WTC11 (cell line): Measurements from ENCODE around the gene MTF1.

Source experiments
- CTCF ChIP-seq: fragments of 200-600 bp; IDR thresholded peaks from 2 replicates; pipeline ENCODE4 v1.8.0; 2022; ENCODE audit warnings: antibody characterized with exemption
- SP1 ChIP-seq: sonication (generic); formaldehyde crosslinking; conservative IDR thresholded peaks from 2 replicates; pipeline ENCODE4 v1.8.1; 2022; ENCODE audit warnings: missing genetic modification reagents
- TF ChIP-seq, protein P1 (sequence below): sonication (generic); formaldehyde crosslinking; IDR thresholded peaks from 2 replicates; pipeline ENCODE4 v1.8.1; 2023; ENCODE audit warnings: mild to moderate bottlenecking, missing genetic modification reagents, borderline replicate concordance
- TF ChIP-seq, protein P2 (sequence below): sonication (generic); formaldehyde crosslinking; IDR thresholded peaks from 2 replicates; pipeline ENCODE4 v1.8.0; 2022; ENCODE audit warnings: mild to moderate bottlenecking, missing genetic modification reagents

GRCh38 chr1:37808369-37809319, 50.7 kb downstream of the MTF1 start:
- TF ChIP-seq, protein P1, sequence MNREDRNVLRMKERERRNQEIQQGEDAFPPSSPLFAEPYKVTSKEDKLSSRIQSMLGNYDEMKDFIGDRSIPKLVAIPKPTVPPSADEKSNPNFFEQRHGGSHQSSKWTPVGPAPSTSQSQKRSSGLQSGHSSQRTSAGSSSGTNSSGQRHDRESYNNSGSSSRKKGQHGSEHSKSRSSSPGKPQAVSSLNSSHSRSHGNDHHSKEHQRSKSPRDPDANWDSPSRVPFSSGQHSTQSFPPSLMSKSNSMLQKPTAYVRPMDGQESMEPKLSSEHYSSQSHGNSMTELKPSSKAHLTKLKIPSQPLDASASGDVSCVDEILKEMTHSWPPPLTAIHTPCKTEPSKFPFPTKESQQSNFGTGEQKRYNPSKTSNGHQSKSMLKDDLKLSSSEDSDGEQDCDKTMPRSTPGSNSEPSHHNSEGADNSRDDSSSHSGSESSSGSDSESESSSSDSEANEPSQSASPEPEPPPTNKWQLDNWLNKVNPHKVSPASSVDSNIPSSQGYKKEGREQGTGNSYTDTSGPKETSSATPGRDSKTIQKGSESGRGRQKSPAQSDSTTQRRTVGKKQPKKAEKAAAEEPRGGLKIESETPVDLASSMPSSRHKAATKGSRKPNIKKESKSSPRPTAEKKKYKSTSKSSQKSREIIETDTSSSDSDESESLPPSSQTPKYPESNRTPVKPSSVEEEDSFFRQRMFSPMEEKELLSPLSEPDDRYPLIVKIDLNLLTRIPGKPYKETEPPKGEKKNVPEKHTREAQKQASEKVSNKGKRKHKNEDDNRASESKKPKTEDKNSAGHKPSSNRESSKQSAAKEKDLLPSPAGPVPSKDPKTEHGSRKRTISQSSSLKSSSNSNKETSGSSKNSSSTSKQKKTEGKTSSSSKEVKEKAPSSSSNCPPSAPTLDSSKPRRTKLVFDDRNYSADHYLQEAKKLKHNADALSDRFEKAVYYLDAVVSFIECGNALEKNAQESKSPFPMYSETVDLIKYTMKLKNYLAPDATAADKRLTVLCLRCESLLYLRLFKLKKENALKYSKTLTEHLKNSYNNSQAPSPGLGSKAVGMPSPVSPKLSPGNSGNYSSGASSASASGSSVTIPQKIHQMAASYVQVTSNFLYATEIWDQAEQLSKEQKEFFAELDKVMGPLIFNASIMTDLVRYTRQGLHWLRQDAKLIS (CRISPR knock-in tag), result no peak
- TF ChIP-seq SP1 (CRISPR knock-in tag), result no peak
- TF ChIP-seq, protein P2, sequence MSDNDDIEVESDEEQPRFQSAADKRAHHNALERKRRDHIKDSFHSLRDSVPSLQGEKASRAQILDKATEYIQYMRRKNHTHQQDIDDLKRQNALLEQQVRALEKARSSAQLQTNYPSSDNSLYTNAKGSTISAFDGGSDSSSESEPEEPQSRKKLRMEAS (CRISPR knock-in tag), result no peak
- no peak for TF ChIP-seq CTCF
